Activated effector memory CD4-positive, alpha-beta T cell treated with anti-CD3 and anti-CD28 coated beads, Interleukin-2, amount 50 U/mL, for 16 hours (primary cell): Measurements from ENCODE around the gene SRC.

Source experiments
- DNase-seq: peaks from one replicate; pipeline ENCODE4 v3.0.0-alpha.2; 2020

Gene SRC

GRCh38 chr20:37397954-37398749 is 52.2 kb downstream of the SRC start:
- DNase-seq = no peak

DNA sequence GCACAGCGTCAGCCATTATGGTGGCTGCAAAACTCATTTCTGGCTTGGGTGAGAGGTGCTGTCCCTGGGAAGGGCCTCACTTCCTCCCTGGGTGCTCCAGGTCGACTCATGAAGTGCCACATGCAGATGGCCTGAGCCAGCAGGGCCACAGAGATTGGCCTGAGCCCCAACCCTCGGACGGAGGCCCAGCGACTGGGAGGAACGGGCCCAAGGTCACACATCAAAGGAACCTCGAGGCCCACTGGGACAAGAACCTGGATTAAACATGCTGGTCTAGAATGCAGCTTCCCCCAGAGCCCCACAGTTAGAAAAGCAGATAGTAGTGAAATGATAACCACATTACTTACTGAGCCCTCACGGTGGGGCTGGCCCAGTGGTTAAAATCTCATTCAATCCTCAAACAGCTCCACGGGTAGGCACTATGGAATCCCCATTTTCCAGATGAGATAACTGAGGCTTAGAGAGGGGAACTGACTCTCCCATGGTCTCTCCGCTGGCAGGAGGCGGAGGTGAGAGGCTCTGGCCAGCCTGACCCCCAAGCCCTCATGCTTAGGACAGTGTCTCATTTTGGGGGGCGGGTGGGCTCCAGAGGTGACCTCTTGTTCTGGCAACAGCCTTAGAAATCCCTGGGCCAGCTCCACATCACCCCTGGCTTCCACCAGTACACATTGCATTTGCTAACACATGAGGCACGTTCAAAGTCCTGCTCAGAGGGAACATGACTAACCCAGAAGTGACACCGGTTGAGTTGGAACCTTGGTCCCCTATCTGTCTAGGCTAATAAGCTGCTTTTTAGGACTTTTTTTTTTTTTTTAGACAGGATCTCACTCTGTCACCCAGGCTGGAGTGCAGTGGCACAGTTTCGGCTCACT is 53.0 kb downstream of the SRC start:
- DNase-seq = no peak

- no peak for DNase-seq
Measured at GRCh38 chr20:37401282-37401929, 55.5 kb downstream of the SRC start.

DNA sequence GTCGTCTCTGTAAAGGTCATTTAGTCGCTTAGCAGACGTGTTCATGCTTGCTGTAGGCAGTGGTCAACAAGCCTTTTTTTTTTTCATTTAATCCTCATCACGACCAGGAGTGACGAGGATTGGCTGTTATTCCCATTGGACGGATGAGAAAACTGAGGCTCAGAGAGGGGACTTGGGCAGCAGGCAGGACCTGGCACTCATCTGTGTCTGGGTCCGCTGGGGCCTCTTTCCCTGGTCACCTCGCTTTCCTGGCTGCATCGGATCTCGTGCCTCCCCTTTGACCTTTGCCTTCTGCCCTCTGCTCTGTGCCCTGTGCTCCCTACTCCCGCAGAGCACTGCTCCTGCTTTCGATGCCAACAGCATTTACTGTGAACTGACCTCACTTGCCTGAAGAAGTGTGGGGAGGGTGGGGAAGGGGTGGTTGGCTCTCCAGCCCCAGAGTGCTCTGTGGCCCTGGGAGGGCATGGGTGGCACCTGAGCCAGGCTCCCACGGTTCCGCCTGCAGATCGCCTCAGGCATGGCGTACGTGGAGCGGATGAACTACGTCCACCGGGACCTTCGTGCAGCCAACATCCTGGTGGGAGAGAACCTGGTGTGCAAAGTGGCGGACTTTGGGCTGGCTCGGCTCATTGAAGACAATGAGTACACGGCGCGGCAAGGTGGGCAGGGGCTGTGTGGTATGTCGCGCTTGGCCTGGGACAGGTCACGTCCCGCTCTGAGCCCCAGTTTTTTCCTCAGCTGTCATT is 56.2 kb downstream of the SRC start:
- no peak for DNase-seq

- no peak for DNase-seq
Measured at GRCh38 chr20:37403107-37404033, 57.4 kb downstream of the SRC start.

- no peak for DNase-seq
Measured at GRCh38 chr20:37404461-37404890, 58.5 kb downstream of the SRC start.

DNA sequence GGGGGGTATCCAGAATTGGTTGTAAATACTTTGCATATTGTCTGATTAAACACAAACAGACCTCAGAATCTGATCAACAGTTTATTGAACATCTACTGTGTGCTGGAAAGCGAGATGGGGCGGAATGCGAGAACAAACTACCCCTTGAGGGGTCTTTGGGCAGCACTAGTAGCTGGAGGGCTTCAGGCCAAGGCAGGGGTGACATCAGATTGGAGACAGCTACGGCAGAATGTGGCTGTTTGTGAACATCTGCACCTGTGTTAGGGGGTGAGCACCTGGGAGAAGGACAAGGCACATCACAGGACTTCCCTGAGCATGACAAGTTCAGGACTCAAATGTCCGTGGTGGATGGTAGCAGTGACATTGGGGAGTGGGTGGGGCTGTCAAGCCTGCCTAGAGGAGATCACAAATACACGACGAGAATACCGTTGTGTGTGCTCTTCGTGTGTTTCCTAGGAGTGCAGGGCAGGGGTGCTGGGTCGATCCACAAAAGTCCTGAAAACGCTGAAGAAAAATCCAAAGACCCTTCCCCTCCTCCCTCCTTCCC is 59.5 kb downstream of the SRC start:
- DNase-seq = no peak

- DNase-seq = peak; percentile 72
Measured at GRCh38 chr20:37406010-37406998, 60.4 kb downstream of the SRC start.

- DNase-seq = no peak
Measured at GRCh38 chr20:37407019-37407566, 61.2 kb downstream of the SRC start.

DNA sequence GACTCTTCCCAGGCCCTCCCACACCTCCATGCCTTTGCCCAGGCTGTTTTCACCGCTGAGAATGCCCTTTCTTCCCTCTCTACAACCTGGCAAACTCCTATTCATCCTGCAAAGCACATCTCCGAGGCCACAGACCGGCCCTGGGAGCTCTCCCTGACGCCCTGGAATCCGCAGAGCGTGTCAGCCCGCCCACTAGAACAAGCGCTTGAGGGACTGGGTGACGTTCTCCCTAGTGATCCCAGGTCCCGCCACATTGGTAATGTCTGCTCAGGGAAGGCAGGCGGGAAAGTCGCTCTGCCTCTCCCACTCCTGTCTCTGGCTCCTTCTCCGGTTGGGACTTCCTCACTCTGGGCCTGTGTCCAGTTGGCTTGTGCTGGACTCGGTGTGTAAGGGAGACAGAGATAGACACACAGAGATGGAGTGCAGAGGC is 61.6 kb downstream of the SRC start:
- no peak for DNase-seq

GRCh38 chr20:37408302-37409193 is 62.6 kb downstream of the SRC start:
- DNase-seq = no peak

- no peak for DNase-seq
Measured at GRCh38 chr20:37411408-37412219, 65.7 kb downstream of the SRC start.

GRCh38 chr20:37413023-37413334 is 67.0 kb downstream of the SRC start:
- no peak for DNase-seq

GRCh38 chr20:37413379-37413778 is 67.4 kb downstream of the SRC start:
- no peak for DNase-seq

GRCh38 chr20:37414224-37415035 is 68.5 kb downstream of the SRC start:
- no peak for DNase-seq

GRCh38 chr20:37415118-37416085 is 69.5 kb downstream of the SRC start:
- DNase-seq = no peak
